NB4 (cell line): ENCODE measurements around the gene DLG1.

Experiments used
- DNase-seq: peaks from one replicate; pipeline ENCODE4 v3.0.0; 2010; ENCODE audit warnings: low read depth
- H3K4me3 ChIP-seq: one replicate; pipeline ENCODE4 v1.5.1; 2011; ENCODE audit warnings: mild to moderate bottlenecking, low read depth, low read length, moderate library complexity
- CTCF ChIP-seq: IDR thresholded peaks from one replicate; pipeline ENCODE4 v1.5.1; 2012; ENCODE audit warnings: low read depth, low read length
- MYC ChIP-seq: IDR thresholded peaks from 2 replicates; pipeline ENCODE4 v1.6.1; 2011; ENCODE audit warnings: low read depth, low read length
- POLR2A ChIP-seq: IDR thresholded peaks from 2 replicates; pipeline ENCODE4 v1.6.1; 2011; ENCODE audit warnings: mild to moderate bottlenecking; ENCODE audit not compliant: insufficient read length; ENCODE audit errors: extremely low read depth
- TF ChIP-seq, protein P1 (sequence below): IDR thresholded peaks from 2 replicates; pipeline ENCODE4 v1.6.1; 2011; ENCODE audit warnings: low read depth, low read length

DLG1 gene

DNA sequence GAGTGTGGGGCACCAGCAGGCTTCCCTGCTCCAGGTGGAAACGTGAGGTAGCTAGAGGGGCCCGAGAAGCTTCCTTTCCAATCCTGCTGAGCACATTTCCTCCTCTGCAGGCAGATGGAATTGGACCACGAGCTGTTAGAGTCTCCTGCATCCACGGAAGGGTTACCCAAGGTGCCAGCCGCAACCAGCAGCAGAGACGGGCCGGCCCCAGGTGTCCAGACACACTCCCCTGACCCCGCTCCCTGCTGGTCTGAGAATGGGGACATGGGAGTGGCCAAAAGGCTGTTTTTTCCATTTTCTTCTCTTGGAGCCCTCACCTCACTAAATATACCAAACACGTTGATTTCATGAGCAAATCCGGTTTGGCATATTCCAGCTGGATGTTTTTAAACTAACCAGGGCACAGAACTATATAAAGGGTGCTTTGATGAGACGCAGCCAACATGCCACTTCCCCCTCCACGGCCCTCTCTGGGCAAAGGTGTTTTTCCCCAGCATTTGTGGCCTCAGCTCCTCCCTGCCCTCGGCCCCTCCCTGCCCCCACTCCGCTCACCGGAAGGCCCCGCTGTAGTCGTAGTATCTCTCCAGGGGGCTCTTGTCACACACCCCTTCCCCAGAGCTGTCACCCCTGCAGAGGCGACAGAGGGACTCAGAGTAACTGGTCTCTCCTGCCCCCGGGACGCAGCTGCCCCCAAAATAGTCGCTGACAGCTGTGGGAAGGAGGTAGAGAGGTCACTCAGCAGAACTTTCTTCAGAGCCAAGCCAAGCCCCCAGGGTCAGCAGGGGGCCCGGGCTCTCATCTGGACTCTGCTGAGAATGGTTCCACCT, 275.8 kb downstream of the DLG1 start:
- no peak for TF ChIP-seq CTCF
- TF ChIP-seq MYC: no peak
- TF ChIP-seq, protein P1, sequence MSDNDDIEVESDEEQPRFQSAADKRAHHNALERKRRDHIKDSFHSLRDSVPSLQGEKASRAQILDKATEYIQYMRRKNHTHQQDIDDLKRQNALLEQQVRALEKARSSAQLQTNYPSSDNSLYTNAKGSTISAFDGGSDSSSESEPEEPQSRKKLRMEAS: no peak
- TF ChIP-seq POLR2A: no peak
- no peak for DNase-seq
- no peak overlapping the region for H3K4me3 ChIP-seq

GRCh38 chr3:197021729-197022404, 276.5 kb downstream of the DLG1 start:
- DNase-seq: no peak
- TF ChIP-seq, protein P1: no peak
- TF ChIP-seq CTCF: no peak
- TF ChIP-seq POLR2A: no peak
- no peak for TF ChIP-seq MYC
- H3K4me3 ChIP-seq: no peak overlapping the region

GRCh38 chr3:197021231-197021630, 277.2 kb downstream of the DLG1 start:
- H3K4me3 ChIP-seq: no peak overlapping the region
- no peak for DNase-seq
- no peak for TF ChIP-seq POLR2A
- TF ChIP-seq CTCF: no peak
- TF ChIP-seq, protein P1: no peak
- no peak for TF ChIP-seq MYC

GRCh38 chr3:197019535-197019934, 278.9 kb downstream of the DLG1 start:
- no peak for DNase-seq
- no peak overlapping the region for H3K4me3 ChIP-seq
- TF ChIP-seq, protein P1: no peak
- TF ChIP-seq MYC (no peak), CTCF (no peak), POLR2A (no peak)

GRCh38 chr3:197019021-197019420, 279.4 kb downstream of the DLG1 start:
- TF ChIP-seq MYC (no peak), CTCF (no peak), POLR2A (no peak)
- TF ChIP-seq, protein P1: no peak
- no peak overlapping the region for H3K4me3 ChIP-seq
- DNase-seq: no peak
